GM21717 (cell line): ENCODE data around the gene IGFL4.

ENCODE experiments used
- ATAC-seq: cut with Tn5 transposase; IDR thresholded peaks from one replicate; pipeline ENCODE4 v1.9.1; 2021; ENCODE audit warnings: mild to moderate bottlenecking, moderate library complexity; ENCODE audit not compliant: unreplicated experiment

The IGFL4 gene

DNA sequence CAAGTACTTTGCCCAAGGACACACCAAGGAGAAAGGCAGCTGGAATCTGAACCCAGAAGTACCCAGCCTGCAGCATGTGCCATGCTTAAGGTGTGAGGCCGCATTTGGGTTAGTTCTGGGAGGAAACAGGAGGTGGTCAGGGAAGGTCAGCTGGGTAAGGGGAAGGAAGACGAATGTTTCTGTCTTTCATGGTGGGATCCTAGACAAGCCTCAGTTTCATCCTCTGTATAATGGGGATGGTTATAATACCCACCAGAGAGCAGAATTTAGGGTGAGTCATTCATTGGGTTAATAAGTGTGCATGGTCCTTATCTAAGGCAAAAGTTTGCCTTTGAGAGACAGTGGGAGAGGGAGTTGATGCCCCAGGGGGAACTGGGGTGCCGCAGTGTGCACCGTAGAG lies 42.0 kb downstream of the IGFL4 start:
- no peak for ATAC-seq

DNA sequence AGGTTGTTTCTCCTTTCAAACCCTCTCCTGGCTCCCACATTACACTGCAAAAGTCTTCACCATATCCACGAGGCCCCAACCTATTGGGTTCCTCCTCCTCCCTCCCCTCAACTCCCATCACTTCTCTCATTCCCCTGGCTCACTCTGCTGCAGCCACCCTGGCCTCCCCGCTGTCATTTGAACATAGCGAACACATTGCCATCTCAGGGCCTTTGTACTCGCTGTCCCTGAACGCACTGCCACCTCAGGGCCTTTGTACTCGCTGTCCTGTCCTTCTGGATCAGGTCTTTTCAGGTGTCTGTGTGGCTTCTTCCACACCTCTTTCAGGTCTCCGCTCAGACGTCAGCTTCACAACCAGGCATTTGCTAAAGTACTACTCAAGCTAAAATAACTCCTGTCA lies 43.9 kb downstream of the IGFL4 start:
- no peak for ATAC-seq

GRCh38 chr19:45995715-45996385 lies 45.0 kb downstream of the IGFL4 start:
- ATAC-seq, result no peak

DNA sequence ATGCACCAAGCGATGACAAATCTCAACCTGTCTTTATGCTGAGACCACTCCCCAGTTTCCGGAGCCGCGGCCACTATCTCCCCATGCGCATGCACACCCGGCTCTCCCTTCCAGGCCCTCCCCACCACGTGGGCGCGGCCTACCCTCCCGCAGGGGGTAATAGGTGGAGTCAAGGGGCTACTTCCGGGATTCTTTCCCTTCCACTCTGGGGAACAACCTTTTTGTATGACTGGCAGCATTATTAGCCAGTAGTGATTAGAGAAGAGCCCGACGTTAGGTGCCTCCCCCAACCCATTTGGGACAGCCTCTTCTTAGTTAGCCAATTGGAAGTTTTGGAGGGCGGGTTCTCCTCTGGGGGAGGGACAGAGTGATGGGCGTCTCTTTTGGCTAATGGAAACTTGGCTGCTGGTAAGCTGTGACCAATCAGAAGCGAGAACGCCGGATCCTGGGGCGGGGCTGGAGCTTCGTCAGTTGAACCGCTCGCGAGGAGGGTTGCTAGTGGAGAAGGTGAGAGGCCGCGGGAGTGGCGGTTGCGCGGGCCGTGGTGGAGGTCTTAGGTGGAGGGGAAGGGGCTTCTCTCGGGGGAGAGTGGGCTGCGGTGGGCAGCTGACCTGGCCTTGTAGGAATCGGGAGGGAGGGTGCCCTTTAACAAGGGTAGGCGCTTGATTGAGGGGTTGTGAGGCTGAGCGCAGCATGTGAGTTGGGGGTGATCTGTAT lies 45.6 kb downstream of the IGFL4 start, which contains the start of gene CCDC61:
CCDC61 (plus strand) TSS at position 470 of the 717 bp plus-strand sequence. CDS start 7,552 bp downstream, outside the sequence.
- ATAC-seq, result peak; percentile 94

GRCh38 chr19:45994456-45994997 lies 46.3 kb downstream of the IGFL4 start:
- ATAC-seq, result no peak

GRCh38 chr19:45990113-45990728 lies 50.6 kb downstream of the IGFL4 start:
- no peak for ATAC-seq
